ENCODE results near the gene MRPS18A. TPM values are rescaled to one million over a fixed set of nuclear protein-coding genes. Genes with fewer than 3 reads are reported as not detected.

The MRPS18A gene
- total and polyA plus RNA-seq, 2 of the 8 experiments (the other 6 are each of a cell fraction or from before 2014, with no cell fraction given): 48.3 to 121 TPM

DNA sequence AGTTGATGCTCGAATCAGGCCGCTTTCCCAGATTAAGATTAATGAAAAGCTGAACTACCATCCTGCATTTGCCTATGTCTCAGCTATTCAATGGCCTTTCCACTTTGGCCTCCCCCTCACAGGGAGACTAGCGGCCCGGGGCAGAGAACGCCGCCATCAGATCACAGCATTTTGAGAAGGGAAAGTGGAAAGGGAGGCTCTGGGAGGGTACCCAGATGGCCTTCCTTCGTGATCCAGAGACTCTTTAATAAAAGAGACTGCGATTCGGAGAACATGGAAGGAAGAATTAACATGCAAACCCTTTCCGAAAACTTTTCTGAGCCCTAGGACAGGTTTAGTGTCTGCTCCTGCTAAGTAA, 533 bp downstream of the MRPS18A start:
- Histone ChIP-seq H4K20me1 (replicated peaks in 1 of 2; ENCODE audit: control insufficient read depth in 1 of 2, insufficient read depth in 2 of 2, low read length in 2 of 2) (peaks cover 5 to 20% of the 10 kb centered on the region in 2 experiments), H2BK5ac (ENCODE audit: low read depth, low read length) (peak overlapping the region; percentile 92), H3K23ac (ENCODE audit: insufficient read length) (no peak overlapping the region), H3K9ac (replicated peaks in 1 of 4; ENCODE audit: extremely low read depth in 1 of 4, low read depth in 3 of 4, low read length in 3 of 4) (peak overlapping the region; percentile 74 to 97 (median 86)), H3K4ac (replicated peaks; ENCODE audit: insufficient read length, low read depth, low read length) (peak overlapping the region; percentile 10), H2BK20ac (ENCODE audit: low read length) (no peak overlapping the region), H3K4me2 (ENCODE audit: insufficient read depth in 1 of 2, low read depth in 2 of 2, low read length in 2 of 2) (peak overlapping the region; percentile 73 to 93), H3K27ac (ENCODE audit: low read depth, low read length) (peak overlapping the region; percentile 68), H3K79me1 (ENCODE audit: low read depth, low read length) (peaks cover 25% of the 10 kb centered on the region), H4K5ac (ENCODE audit: insufficient read length, low read depth, low read length) (peak overlapping the region; percentile 37), H3K9me3 (ENCODE audit: insufficient read depth in 2 of 2, low read depth in 1 of 2, low read length in 1 of 2) (no peaks in the 10 kb centered on the region), H2AFZ (ENCODE audit: low read length) (no peak overlapping the region), H3K79me2 (ENCODE audit: control insufficient read depth in 1 of 2, insufficient read depth in 2 of 2, low read length in 2 of 2) (peaks cover 12 to 55% of the 10 kb centered on the region in 2 experiments), H2BK15ac (ENCODE audit: low read length) (no peak overlapping the region), H3K18ac (ENCODE audit: extremely low read depth, low read length) (no peak overlapping the region), H3K4me1 (replicated peaks in 1 of 4; ENCODE audit: control insufficient read depth in 3 of 4, insufficient read depth in 4 of 4, low read length in 3 of 4) (peaks cover 0 to 15% (median 3%) of the 10 kb centered on the region in 4 experiments; a peak in 5 of 7 replicates), H4K8ac (ENCODE audit: extremely low read depth, insufficient read depth, low read length) (peak overlapping the region; percentile 84; the same call in 1 of the 2 replicates), H4K91ac (replicated peaks; ENCODE audit: insufficient read length, low read length) (no peak overlapping the region), H2AK5ac (ENCODE audit: low read depth, low read length) (no peak overlapping the region), H2BK120ac (replicated peaks; ENCODE audit: low read depth, low read length) (no peak overlapping the region), H3K4me3 (ENCODE audit: extremely low read depth in 1 of 4, insufficient read depth in 2 of 4, low read depth in 3 of 4, low read length in 4 of 4) (peak overlapping the region; percentile 94 to 99 (median 97)), H2BK12ac (ENCODE audit: low read depth, low read length) (peak overlapping the region; percentile 60; the same call in 1 of the 2 replicates), H3K14ac (ENCODE audit: insufficient read length) (no peak overlapping the region), H3K56ac (replicated peaks; ENCODE audit: insufficient read length, low read depth, low read length) (no peak overlapping the region), H3K27me3 (replicated peaks in 1 of 4; ENCODE audit: control insufficient read depth in 3 of 4, extremely low read depth in 1 of 4, insufficient read depth in 3 of 4, low read length in 3 of 4) (no peaks in the 10 kb centered on the region), H3K36me3 (ENCODE audit: control insufficient read depth in 2 of 4, insufficient read depth in 4 of 4, low read length in 3 of 4) (peaks cover 0 to 3% (median 0%) of the 10 kb centered on the region in 4 experiments; a peak in 2 of 8 replicates), H3K23me2 (ENCODE audit: low read depth, low read length) (peaks cover 13% of the 10 kb centered on the region)
- DNase-seq (ENCODE audit: low read depth in 1 of 2, low spot score in 2 of 2) (no peak), FAIRE-seq (no peak)
- 9% methylated on average over 10 of the region's 10 CpGs; no CpG with 5 or more reads in 1 of the 2 experiments for WGBS, 2 experiments (ENCODE audit: extremely low coverage in 1 of 2, insufficient coverage in 1 of 2, insufficient read length in 1 of 2, insufficient replicate concordance in 2 of 2, low coverage in 1 of 2, low lambda C conversion rate in 2 of 2, missing lambda C conversion rate in 1 of 2)
- ChIA-PET POLR2A (ENCODE audit: partially characterized antibody) (interaction anchor here (0.8 to 7.7 kb wide), 5 partner anchors 8 to 107 kb away, joined by 3 to 85 read pairs (median 4); partner anchors contain the start of gene GTPBP2), CTCF (ENCODE audit: partially characterized antibody) (interaction anchor here (0.9 to 2.9 kb wide), 3 partner anchors 17 to 376 kb away, joined by 3 to 15 read pairs (median 5); no protein-coding TSS in a partner anchor)
- TF ChIP-seq FOSL1 (IDR thresholded peaks at IDR 0.05; ENCODE audit: insufficient read depth, low read depth, low read length) (no peak), RAD21 (IDR thresholded peaks at IDR 0.05 in 1 of 2, conservative IDR thresholded peaks at IDR 0.05 in 1 of 2; ENCODE audit: low read depth in 2 of 2, low read length in 2 of 2) (no peak), JUND (IDR thresholded peaks at IDR 0.05; ENCODE audit: low read length) (no peak), BCL11A (IDR thresholded peaks at IDR 0.05; ENCODE audit: low read depth in 2 of 2, low read length in 2 of 2) (no peak), SIN3A (conservative IDR thresholded peaks at IDR 0.05 in 1 of 2, IDR thresholded peaks at IDR 0.05 in 1 of 2; ENCODE audit: low read depth in 1 of 2, low read length in 2 of 2) (no peak), SIX5 (IDR thresholded peaks at IDR 0.05; ENCODE audit: low read depth, low read length) (no peak), SUZ12 (IDR thresholded peaks at IDR 0.05; ENCODE audit: low read length) (no peak), CHD2 (IDR thresholded peaks at IDR 0.05; ENCODE audit: low read length) (no peak), NRF1 (IDR thresholded peaks at IDR 0.05; ENCODE audit: low read depth, low read length) (no peak), EZH2 (IDR thresholded peaks at IDR 0.05; ENCODE audit: low read depth, low read length, severe bottlenecking) (no peak), SP1 (IDR thresholded peaks at IDR 0.05; ENCODE audit: low read depth, low read length) (no peak)
- TF ChIP-seq, protein P1, sequence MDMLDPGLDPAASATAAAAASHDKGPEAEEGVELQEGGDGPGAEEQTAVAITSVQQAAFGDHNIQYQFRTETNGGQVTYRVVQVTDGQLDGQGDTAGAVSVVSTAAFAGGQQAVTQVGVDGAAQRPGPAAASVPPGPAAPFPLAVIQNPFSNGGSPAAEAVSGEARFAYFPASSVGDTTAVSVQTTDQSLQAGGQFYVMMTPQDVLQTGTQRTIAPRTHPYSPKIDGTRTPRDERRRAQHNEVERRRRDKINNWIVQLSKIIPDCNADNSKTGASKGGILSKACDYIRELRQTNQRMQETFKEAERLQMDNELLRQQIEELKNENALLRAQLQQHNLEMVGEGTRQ (IDR thresholded peaks at IDR 0.05; ENCODE audit: low read length): no peak

Data from H1 (cell line).